DMS114 treated with DMSO at 0.1 percent for 48 hours (cell line): ENCODE results near the gene MOCS3.

Experiments used
- DNase-seq: peaks from one replicate; lab custom pipeline; 2025; ENCODE audit not compliant: unreplicated experiment; lab: John Stamatoyannopoulos, UW

Gene MOCS3

GRCh38 chr20:50981714-50982048 lies 23.1 kb downstream of the MOCS3 start:
- no peak for DNase-seq

- DNase-seq, result no peak
Observed at GRCh38 chr20:50982363-50982762, 23.7 kb downstream of the MOCS3 start.

- DNase-seq, result no peak
Observed at GRCh38 chr20:50983321-50983720, 24.7 kb downstream of the MOCS3 start.

GRCh38 chr20:50987493-50988210 lies 29.0 kb downstream of the MOCS3 start:
- DNase-seq, result peak; percentile 98

- DNase-seq, result no peak
Observed at GRCh38 chr20:50991076-50991475, 32.5 kb downstream of the MOCS3 start.

GRCh38 chr20:50992336-50992732 lies 33.7 kb downstream of the MOCS3 start:
- no peak for DNase-seq

GRCh38 chr20:50992733-50993457 lies 34.3 kb downstream of the MOCS3 start:
- peak; percentile 60 for DNase-seq

GRCh38 chr20:50993876-50994275 lies 35.3 kb downstream of the MOCS3 start:
- no peak for DNase-seq

- DNase-seq, result no peak
Observed at GRCh38 chr20:50995506-50995905, 36.9 kb downstream of the MOCS3 start.

- no peak for DNase-seq
Observed at GRCh38 chr20:50996901-50997865, 38.6 kb downstream of the MOCS3 start.

GRCh38 chr20:50999355-50999754 lies 40.7 kb downstream of the MOCS3 start:
- DNase-seq, result no peak

- DNase-seq, result no peak
Observed at GRCh38 chr20:51001430-51002265, 43.0 kb downstream of the MOCS3 start.

- no peak for DNase-seq
Observed at GRCh38 chr20:51002633-51003032, 44.0 kb downstream of the MOCS3 start.

GRCh38 chr20:51003753-51004152 lies 45.1 kb downstream of the MOCS3 start:
- no peak for DNase-seq

- no peak for DNase-seq
Observed at GRCh38 chr20:51004305-51004727, 45.7 kb downstream of the MOCS3 start.

- no peak for DNase-seq
Observed at GRCh38 chr20:51004781-51005180, 46.2 kb downstream of the MOCS3 start.

GRCh38 chr20:51005214-51005613 lies 46.6 kb downstream of the MOCS3 start:
- no peak for DNase-seq

- no peak for DNase-seq
Observed at GRCh38 chr20:51008718-51009117, 50.1 kb downstream of the MOCS3 start.

- no peak for DNase-seq
Observed at GRCh38 chr20:51009303-51010042, 50.9 kb downstream of the MOCS3 start.

GRCh38 chr20:51010043-51010365 lies 51.4 kb downstream of the MOCS3 start:
- no peak for DNase-seq
